CD14-positive monocyte (primary cell): Measurements from ENCODE around the gene MC5R. TPM values are rescaled to one million over a fixed set of nuclear protein-coding genes. Genes with fewer than 3 reads are reported as not detected.

Experiments
- DNase-seq, 3 donors: peaks; one replicate each; pipeline ENCODE4 v3.0.0-alpha.2; 2011 to 2022
- H2AFZ ChIP-seq: 2 replicates; pipeline ENCODE4 v1.6.0; 2012; ENCODE audit warnings: mild to moderate bottlenecking, low read depth, low read length, inconsistent platforms; ENCODE audit not compliant: insufficient read depth, poor library complexity, severe bottlenecking
- H3K27ac ChIP-seq, 2 donors: 1 replicate in 1 of 2; 2 replicates in 1 of 2; pipeline ENCODE4 v1.5.1; 2012 to 2013; ENCODE audit warnings: low read length in 2 of 2, control low read depth in 1 of 2, inconsistent platforms in 1 of 2, low read depth in 1 of 2, mild to moderate bottlenecking in 1 of 2
- H3K27me3 ChIP-seq, 2 donors: one replicate each; pipeline versions ENCODE4 v1.6.0 to v1.6.1; 2011 to 2013; ENCODE audit warnings: low read length in 2 of 2; ENCODE audit not compliant: control insufficient read depth in 2 of 2, insufficient read depth in 2 of 2
- H3K36me3 ChIP-seq, 2 donors: replicated peaks in 1 of 2; 1 replicate in 1 of 2; 2 replicates in 1 of 2; pipeline versions ENCODE4 v1.5.1 to v1.6.1; 2012 to 2013; ENCODE audit warnings: low read length in 2 of 2, control low read depth in 1 of 2, inconsistent platforms in 1 of 2, mild to moderate bottlenecking in 1 of 2; ENCODE audit not compliant: insufficient read depth in 2 of 2, control insufficient read depth in 1 of 2
- H3K4me1 ChIP-seq, 2 donors: 1 replicate in 1 of 2; 2 replicates in 1 of 2; pipeline versions ENCODE4 v1.5.1 to v1.6.1; 2012 to 2013; ENCODE audit warnings: low read length in 2 of 2, control low read depth in 1 of 2, inconsistent platforms in 1 of 2, mild to moderate bottlenecking in 1 of 2, moderate library complexity in 1 of 2; ENCODE audit not compliant: insufficient read depth in 2 of 2, control insufficient read depth in 1 of 2
- H3K4me2 ChIP-seq: replicated peaks from 2 replicates; pipeline ENCODE3; 2012; ENCODE audit warnings: low read length, moderate library complexity, mild to moderate bottlenecking; ENCODE audit not compliant: poor library complexity, severe bottlenecking; ENCODE audit errors: extremely low read depth
- H3K4me3 ChIP-seq, 3 experiments: fragments of 200-600 bp in 1 of 3; sonication (generic) in 1 of 3; replicated peaks in 1 of 3; 1 replicate in 2 of 3; 2 replicates in 1 of 3; pipeline ENCODE4 v1.5.1; 2011 to 2013; ENCODE audit warnings: low read length in 3 of 3, mild to moderate bottlenecking in 3 of 3, control low read depth in 2 of 3, low read depth in 2 of 3, inconsistent platforms in 1 of 3, moderate library complexity in 1 of 3
- H3K79me2 ChIP-seq: 2 replicates; pipeline ENCODE4 v1.6.0; 2012; ENCODE audit warnings: mild to moderate bottlenecking, control low read depth, inconsistent platforms, low read length, moderate library complexity; ENCODE audit not compliant: insufficient read depth
- H3K9ac ChIP-seq: 2 replicates; pipeline ENCODE4 v1.6.0; 2017; ENCODE audit warnings: low read length, mild to moderate bottlenecking; ENCODE audit not compliant: insufficient read depth, poor library complexity, severe bottlenecking
- H3K9me3 ChIP-seq, 2 donors: replicated peaks in 1 of 2; 1 replicate in 1 of 2; 2 replicates in 1 of 2; pipeline versions ENCODE4 v1.5.1 to v1.6.1; 2012 to 2013; ENCODE audit warnings: low read length in 2 of 2, control low read depth in 1 of 2; ENCODE audit not compliant: control insufficient read depth in 1 of 2, insufficient read depth in 1 of 2
- H4K20me1 ChIP-seq: 2 replicates; pipeline ENCODE4 v1.6.0; 2012; ENCODE audit warnings: mild to moderate bottlenecking, low read length, control low read depth, moderate library complexity; ENCODE audit not compliant: insufficient read depth
- H3K27ac Mint-ChIP-seq, 7 donors: one replicate each; pipeline ENCODE4 v1.8.0; 2020; ENCODE audit warnings: mild to moderate bottlenecking in 7 of 7, mixed read lengths in 7 of 7, moderate library complexity in 6 of 7, inconsistent platforms in 2 of 7
- H3K27me3 Mint-ChIP-seq, 3 donors: one replicate each; pipeline ENCODE4 v1.8.0; 2021 to 2022; ENCODE audit warnings: low read depth in 3 of 3, mild to moderate bottlenecking in 3 of 3, mixed read lengths in 3 of 3, moderate library complexity in 3 of 3, inconsistent platforms in 1 of 3
- H3K36me3 Mint-ChIP-seq, 2 donors: one replicate each; pipeline ENCODE4 v1.8.0; 2020; ENCODE audit warnings: mixed read lengths in 2 of 2, inconsistent platforms in 1 of 2, mild to moderate bottlenecking in 1 of 2
- H3K4me1 Mint-ChIP-seq: one replicate; pipeline ENCODE4 v1.8.0; 2020; ENCODE audit warnings: mild to moderate bottlenecking, mixed read lengths
- H3K4me3 Mint-ChIP-seq, 2 donors: one replicate each; pipeline ENCODE4 v1.8.0; 2020; ENCODE audit warnings: mild to moderate bottlenecking in 2 of 2, mixed read lengths in 2 of 2, moderate library complexity in 1 of 2
- H3K9me3 Mint-ChIP-seq, 7 donors: one replicate each; pipeline ENCODE4 v1.8.0; 2020 to 2022; ENCODE audit warnings: mixed read lengths in 7 of 7, mild to moderate bottlenecking in 6 of 7, moderate library complexity in 6 of 7, inconsistent platforms in 2 of 7
- WGBS: methylation state at CpG from one replicate; pipeline ENCODE4 v1.1.5; 2013; ENCODE audit warnings: missing lambda C conversion rate; ENCODE audit not compliant: insufficient coverage; 5-methylcytosine and 5-hydroxymethylcytosine counted together
- intact Hi-C, 2 donors: fragments of 100-400 bp; cut with micrococcal nuclease; formaldehyde crosslinking; loops; one replicate each; pipeline versions ENCODE4 v1.15.0 to v1.15.1; 2023
- polyA plus RNA-seq, 3 donors: library from polyadenylated mRNA; depleted of rRNA in 1 of 3; unstranded in 2 of 3; stranded (reverse) in 1 of 3; fragments of 300-500 nt in 2 of 3; fragments of >200 nt in 1 of 3; fragmentation: Illumina TruSeq in 2 of 3; gene quantifications; 1 replicate in 2 of 3; 2 replicates in 1 of 3; pipeline ENCODE4 v1.2.3, GENCODE V29; 2012 to 2021
- TF ChIP-seq, protein P1 (sequence below): fragments of 200-600 bp; IDR thresholded peaks from one replicate; pipeline ENCODE4 v1.8.0; 2022; ENCODE audit warnings: antibody characterized with exemption, mild to moderate bottlenecking

The MC5R gene
- polyA plus RNA-seq, 3 donors: 0.12 to 0.13 TPM; not detected in 1

DNA sequence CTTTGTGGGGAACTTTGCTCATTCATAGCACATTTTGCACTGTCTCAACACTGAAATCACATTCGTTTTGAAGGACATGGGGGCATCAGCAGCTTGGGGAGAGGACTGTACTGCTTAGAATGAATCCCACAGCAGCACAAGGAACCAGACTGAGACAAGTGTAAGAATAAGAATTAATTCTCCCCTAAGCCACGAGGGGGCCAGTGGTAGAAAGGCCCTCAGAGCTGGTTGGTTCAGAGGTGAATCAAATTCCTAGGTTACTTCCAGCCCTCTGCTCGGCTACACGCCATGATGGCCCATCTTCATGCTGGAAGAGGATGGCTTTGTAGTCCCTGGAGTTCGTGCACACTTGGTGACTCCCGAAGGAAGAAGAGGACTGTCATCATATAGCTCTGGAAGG is 12.0 kb upstream of the MC5R start:
- Histone ChIP-seq H3K79me2 (no peaks in the 10 kb centered on the region), H3K27ac (no peak overlapping the region), H2AFZ (no peak overlapping the region), H4K20me1 (no peaks in the 10 kb centered on the region), H3K27me3 (no peaks in the 10 kb centered on the region), H3K36me3 (no peaks in the 10 kb centered on the region), H3K4me1 (no peaks in the 10 kb centered on the region), H3K9me3 (no peaks in the 10 kb centered on the region), H3K9ac (no peak overlapping the region), H3K4me2 (no peak overlapping the region), H3K4me3 (no peak overlapping the region)
- intact Hi-C loops: no loop called here
- Mint-ChIP-seq H3K27me3 (peaks cover 4 to 6% (median 5%) of the 10 kb centered on the region in 3 donors), H3K27ac (no peak overlapping the region), H3K36me3 (no peaks in the 10 kb centered on the region), H3K4me1 (no peaks in the 10 kb centered on the region), H3K4me3 (no peak overlapping the region), H3K9me3 (no peaks in the 10 kb centered on the region)
- TF ChIP-seq, protein P1, sequence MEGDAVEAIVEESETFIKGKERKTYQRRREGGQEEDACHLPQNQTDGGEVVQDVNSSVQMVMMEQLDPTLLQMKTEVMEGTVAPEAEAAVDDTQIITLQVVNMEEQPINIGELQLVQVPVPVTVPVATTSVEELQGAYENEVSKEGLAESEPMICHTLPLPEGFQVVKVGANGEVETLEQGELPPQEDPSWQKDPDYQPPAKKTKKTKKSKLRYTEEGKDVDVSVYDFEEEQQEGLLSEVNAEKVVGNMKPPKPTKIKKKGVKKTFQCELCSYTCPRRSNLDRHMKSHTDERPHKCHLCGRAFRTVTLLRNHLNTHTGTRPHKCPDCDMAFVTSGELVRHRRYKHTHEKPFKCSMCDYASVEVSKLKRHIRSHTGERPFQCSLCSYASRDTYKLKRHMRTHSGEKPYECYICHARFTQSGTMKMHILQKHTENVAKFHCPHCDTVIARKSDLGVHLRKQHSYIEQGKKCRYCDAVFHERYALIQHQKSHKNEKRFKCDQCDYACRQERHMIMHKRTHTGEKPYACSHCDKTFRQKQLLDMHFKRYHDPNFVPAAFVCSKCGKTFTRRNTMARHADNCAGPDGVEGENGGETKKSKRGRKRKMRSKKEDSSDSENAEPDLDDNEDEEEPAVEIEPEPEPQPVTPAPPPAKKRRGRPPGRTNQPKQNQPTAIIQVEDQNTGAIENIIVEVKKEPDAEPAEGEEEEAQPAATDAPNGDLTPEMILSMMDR: no peak
- DNase-seq: no peak
- no CpG with 5 or more reads among the region's 6 CpGs for WGBS

DNA sequence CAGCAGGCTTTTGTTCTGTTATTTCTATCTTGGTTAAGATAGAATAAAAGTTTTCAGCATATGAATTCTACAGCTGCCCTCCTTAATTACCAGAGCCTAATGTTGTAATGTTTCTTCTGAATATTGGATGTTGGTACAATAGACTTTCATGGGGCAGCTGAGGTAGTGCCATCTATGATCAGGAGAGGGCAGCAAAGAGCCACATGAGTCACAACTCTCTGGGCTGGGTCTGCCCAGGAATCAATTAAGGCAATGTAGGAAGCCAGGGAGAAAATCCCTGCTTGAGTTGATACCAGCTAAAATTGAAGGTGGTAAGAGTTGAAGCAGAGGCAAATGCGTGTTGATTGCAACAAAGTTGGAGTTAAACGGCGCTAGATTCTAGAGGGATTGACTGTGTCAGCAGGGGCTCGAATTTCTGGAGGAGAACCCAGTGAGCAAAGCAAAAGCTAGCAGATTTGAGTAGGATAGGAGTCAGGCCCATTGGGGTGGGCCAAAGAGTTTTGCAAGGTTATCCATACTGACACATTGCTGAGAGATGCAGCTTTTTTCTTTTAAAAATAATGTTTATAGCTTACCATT is 10.6 kb upstream of the MC5R start:
- peaks cover 2 to 7% (median 2%) of the 10 kb centered on the region in 3 donors for H3K27me3 Mint-ChIP-seq
- H3K79me2 ChIP-seq: no peaks in the 10 kb centered on the region
- H3K27ac Mint-ChIP-seq: no peak overlapping the region
- intact Hi-C loops: no loop called here
- H3K27me3 ChIP-seq: no peaks in the 10 kb centered on the region
- no peak overlapping the region for H3K4me2 ChIP-seq
- 29% methylated on average over 4 of the region's 4 CpGs for WGBS
- H3K36me3 ChIP-seq: no peaks in the 10 kb centered on the region
- H3K9ac ChIP-seq: no peak overlapping the region
- no peaks in the 10 kb centered on the region for H3K4me1 ChIP-seq
- H4K20me1 ChIP-seq: no peaks in the 10 kb centered on the region
- TF ChIP-seq, protein P1: peak; percentile 85
- H3K4me3 ChIP-seq: no peak overlapping the region
- no peak overlapping the region for H3K4me3 Mint-ChIP-seq
- no peak overlapping the region for H2AFZ ChIP-seq
- H3K27ac ChIP-seq: no peak overlapping the region
- no peaks in the 10 kb centered on the region for H3K9me3 Mint-ChIP-seq
- DNase-seq: peak; percentile 8 to 44 (median 44)
- H3K4me1 Mint-ChIP-seq: no peaks in the 10 kb centered on the region
- no peaks in the 10 kb centered on the region for H3K36me3 Mint-ChIP-seq
- H3K9me3 ChIP-seq: no peaks in the 10 kb centered on the region
